Mesothelial cell of epicardium (in vitro differentiated cells): Measurements from ENCODE around the gene RAD51B. TPM values are rescaled to one million over a fixed set of nuclear protein-coding genes. Genes with fewer than 3 reads are reported as not detected.

Experiments
- DNase-seq, 2 experiments: peaks; one replicate each; pipeline ENCODE4 v3.0.0; 2021; ENCODE audit warnings: low spot score in 2 of 2; ENCODE audit not compliant: unreplicated experiment in 2 of 2
- H3K27ac Mint-ChIP-seq: 2 replicates; pipeline ENCODE4 v1.8.0; 2021; ENCODE audit warnings: mixed read lengths
- H3K27me3 Mint-ChIP-seq: 2 replicates; pipeline ENCODE4 v1.8.0; 2021; ENCODE audit warnings: low read depth, mixed read lengths
- H3K36me3 Mint-ChIP-seq: 2 replicates; pipeline ENCODE4 v1.8.0; 2021; ENCODE audit warnings: mixed read lengths
- H3K4me1 Mint-ChIP-seq: 2 replicates; pipeline ENCODE4 v1.8.0; 2021; ENCODE audit warnings: mixed read lengths
- H3K4me3 Mint-ChIP-seq: 2 replicates; pipeline ENCODE4 v1.8.0; 2021; ENCODE audit warnings: mild to moderate bottlenecking, moderate library complexity, mixed read lengths
- H3K9me3 Mint-ChIP-seq: 2 replicates; pipeline ENCODE4 v1.8.0; 2021; ENCODE audit warnings: mixed read lengths
- total RNA-seq: library from RNA; stranded (reverse); gene quantifications from 3 replicates; pipeline ENCODE4 v1.2.1, GENCODE V29; 2021
- TF ChIP-seq, protein P1 (sequence below): fragments of 200-600 bp; sonication (generic); IDR thresholded peaks from one replicate; pipeline ENCODE4 v1.5.0; 2021; ENCODE audit warnings: antibody characterized with exemption; ENCODE audit not compliant: unreplicated experiment

RAD51B gene
- total RNA-seq, 1 donor from 2014 or later = 34.7 TPM

- peaks cover 14% of the 10 kb centered on the region for H3K4me1 Mint-ChIP-seq
- H3K9me3 Mint-ChIP-seq = peaks cover 19% of the 10 kb centered on the region
- H3K4me3 Mint-ChIP-seq = no peak overlapping the region
- H3K27ac Mint-ChIP-seq = no peak overlapping the region
- H3K36me3 Mint-ChIP-seq = peaks cover 19% of the 10 kb centered on the region
- no peaks in the 10 kb centered on the region for H3K27me3 Mint-ChIP-seq
- TF ChIP-seq, protein P1, sequence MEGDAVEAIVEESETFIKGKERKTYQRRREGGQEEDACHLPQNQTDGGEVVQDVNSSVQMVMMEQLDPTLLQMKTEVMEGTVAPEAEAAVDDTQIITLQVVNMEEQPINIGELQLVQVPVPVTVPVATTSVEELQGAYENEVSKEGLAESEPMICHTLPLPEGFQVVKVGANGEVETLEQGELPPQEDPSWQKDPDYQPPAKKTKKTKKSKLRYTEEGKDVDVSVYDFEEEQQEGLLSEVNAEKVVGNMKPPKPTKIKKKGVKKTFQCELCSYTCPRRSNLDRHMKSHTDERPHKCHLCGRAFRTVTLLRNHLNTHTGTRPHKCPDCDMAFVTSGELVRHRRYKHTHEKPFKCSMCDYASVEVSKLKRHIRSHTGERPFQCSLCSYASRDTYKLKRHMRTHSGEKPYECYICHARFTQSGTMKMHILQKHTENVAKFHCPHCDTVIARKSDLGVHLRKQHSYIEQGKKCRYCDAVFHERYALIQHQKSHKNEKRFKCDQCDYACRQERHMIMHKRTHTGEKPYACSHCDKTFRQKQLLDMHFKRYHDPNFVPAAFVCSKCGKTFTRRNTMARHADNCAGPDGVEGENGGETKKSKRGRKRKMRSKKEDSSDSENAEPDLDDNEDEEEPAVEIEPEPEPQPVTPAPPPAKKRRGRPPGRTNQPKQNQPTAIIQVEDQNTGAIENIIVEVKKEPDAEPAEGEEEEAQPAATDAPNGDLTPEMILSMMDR = no peak
- no peak for DNase-seq
Measured at GRCh38 chr14:67949771-67950170, 130.2 kb downstream of the RAD51B start.

GRCh38 chr14:67950386-67950785 lies 130.8 kb downstream of the RAD51B start:
- Mint-ChIP-seq H3K9me3 (peaks cover 19% of the 10 kb centered on the region), H3K36me3 (peaks cover 19% of the 10 kb centered on the region), H3K4me1 (peaks cover 11% of the 10 kb centered on the region), H3K27me3 (no peaks in the 10 kb centered on the region), H3K27ac (no peak overlapping the region), H3K4me3 (no peak overlapping the region)
- TF ChIP-seq, protein P1 = no peak
- DNase-seq = no peak

DNA sequence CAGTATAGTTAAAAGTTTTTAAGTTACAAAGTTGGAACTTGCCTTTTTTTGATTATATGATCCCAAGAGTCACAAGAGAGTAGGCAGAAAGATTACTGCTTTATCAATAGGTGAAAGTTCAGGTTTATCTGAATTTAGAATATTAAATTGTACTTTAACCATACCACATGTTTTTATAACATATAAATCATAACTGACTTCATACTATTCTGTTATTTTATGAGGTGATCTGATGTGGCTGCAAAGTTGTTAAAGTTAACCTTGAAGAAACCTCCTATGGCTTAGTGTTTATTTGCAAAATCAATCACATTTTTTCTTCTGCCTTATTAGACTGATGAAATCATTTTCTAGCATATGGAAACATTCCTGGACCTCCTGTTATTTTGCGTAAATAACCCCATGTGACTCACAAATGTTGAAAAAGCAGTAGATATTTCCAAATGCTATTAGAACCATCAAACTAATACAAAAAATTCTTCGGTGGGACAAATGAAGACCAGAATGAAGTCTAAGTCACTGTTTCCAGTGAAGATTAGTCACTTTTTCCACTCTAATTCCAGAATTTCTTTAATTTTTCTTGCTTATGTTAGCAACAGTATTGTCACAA lies 132.1 kb downstream of the RAD51B start:
- Mint-ChIP-seq H3K4me1 (peaks cover 11% of the 10 kb centered on the region), H3K4me3 (no peak overlapping the region), H3K36me3 (peaks cover 19% of the 10 kb centered on the region), H3K27me3 (no peaks in the 10 kb centered on the region), H3K9me3 (peaks cover 19% of the 10 kb centered on the region), H3K27ac (no peak overlapping the region)
- TF ChIP-seq, protein P1 = no peak
- DNase-seq = no peak

GRCh38 chr14:67952381-67952780 lies 132.8 kb downstream of the RAD51B start:
- Mint-ChIP-seq H3K4me3 (no peak overlapping the region), H3K27ac (no peak overlapping the region), H3K4me1 (peaks cover 7% of the 10 kb centered on the region), H3K36me3 (peaks cover 19% of the 10 kb centered on the region), H3K9me3 (peaks cover 19% of the 10 kb centered on the region), H3K27me3 (no peaks in the 10 kb centered on the region)
- TF ChIP-seq, protein P1 = no peak
- no peak for DNase-seq

- no peaks in the 10 kb centered on the region for H3K27me3 Mint-ChIP-seq
Measured at GRCh38 chr14:67952786-67953185, 133.2 kb downstream of the RAD51B start.

More at GRCh38 chr14:67952786-67953185, 133.2 kb downstream of the RAD51B start:
- Mint-ChIP-seq H3K27ac (no peak overlapping the region), H3K4me3 (no peak overlapping the region), H3K4me1 (peaks cover 2% of the 10 kb centered on the region), H3K9me3 (peaks cover 19% of the 10 kb centered on the region), H3K36me3 (peaks cover 19% of the 10 kb centered on the region)
- TF ChIP-seq, protein P1 = no peak
- no peak for DNase-seq
